NB4 (cell line): Measurements from ENCODE around the gene CMC2.

ENCODE experiments used
- CTCF ChIP-seq: IDR thresholded peaks from one replicate; pipeline ENCODE4 v1.5.1; 2012; ENCODE audit warnings: low read depth, low read length
- MAX ChIP-seq: IDR thresholded peaks from 2 replicates; pipeline ENCODE4 v1.6.1; 2011; ENCODE audit warnings: low read depth, low read length

- TF ChIP-seq CTCF, result no peak
- no peak for TF ChIP-seq MAX
Measured at GRCh38 chr16:81012974-81013373, 6.3 kb upstream of the CMC2 start.
